DOHH2 (cell line): Measurements from ENCODE around the gene INKA2.

Experiments
- H3F3A ChIP-seq: fragments of 200-600 bp; sonication (generic), shearing (Covaris generic); 2 replicates; pipeline ENCODE4 v1.6.0; 2016; ENCODE audit warnings: antibody characterized with exemption, mild to moderate bottlenecking; ENCODE audit not compliant: control insufficient read depth, insufficient read depth
- H3K27ac ChIP-seq: fragments of 200-600 bp; sonication (generic); 2 replicates; pipeline ENCODE4 v1.5.1; 2014; ENCODE audit warnings: low read depth, mild to moderate bottlenecking, low read length, moderate library complexity
- H3K27me3 ChIP-seq: fragments of 200-600 bp; sonication (generic); 2 replicates; pipeline ENCODE4 v1.6.1; 2014; ENCODE audit warnings: mild to moderate bottlenecking, low read length, mixed read lengths; ENCODE audit not compliant: control insufficient read depth
- H3K36me3 ChIP-seq: fragments of 200-600 bp; sonication (generic); 2 replicates; pipeline ENCODE4 v1.6.1; 2014; ENCODE audit warnings: mild to moderate bottlenecking, low read length, moderate library complexity, mixed read lengths; ENCODE audit not compliant: control insufficient read depth
- H3K4me1 ChIP-seq: fragments of 200-600 bp; sonication (generic); 2 replicates; pipeline ENCODE4 v1.6.1; 2014; ENCODE audit warnings: mild to moderate bottlenecking, low read length, mixed read lengths; ENCODE audit not compliant: control insufficient read depth
- H3K4me2 ChIP-seq: fragments of 200-600 bp; sonication (generic); 2 replicates; pipeline ENCODE4 v1.6.0; 2014; ENCODE audit warnings: mild to moderate bottlenecking, low read length, moderate library complexity
- H3K4me3 ChIP-seq: fragments of 200-600 bp; sonication (generic); 2 replicates; pipeline ENCODE4 v1.5.1; 2014; ENCODE audit warnings: mild to moderate bottlenecking, low read length, mixed read lengths
- H3K79me2 ChIP-seq: fragments of 200-600 bp; sonication (generic); 2 replicates; pipeline ENCODE4 v1.6.1; 2014; ENCODE audit warnings: mild to moderate bottlenecking, low read length, mixed read lengths; ENCODE audit not compliant: control insufficient read depth
- H3K9me2 ChIP-seq: fragments of 200-600 bp; sonication (generic); replicated peaks from 2 replicates; pipeline ENCODE4 v1.6.1; 2014; ENCODE audit warnings: mild to moderate bottlenecking, low read length, mixed read lengths; ENCODE audit not compliant: control insufficient read depth
- H3K9me3 ChIP-seq: fragments of 200-600 bp; sonication (generic); 2 replicates; pipeline ENCODE4 v1.6.1; 2014; ENCODE audit warnings: antibody characterized with exemption, low read length, mixed read lengths; ENCODE audit not compliant: control insufficient read depth, insufficient read depth
- H4K20me1 ChIP-seq: fragments of 200-600 bp; sonication (generic); 2 replicates; pipeline ENCODE4 v1.6.0; 2014; ENCODE audit warnings: low read depth, mild to moderate bottlenecking, antibody characterized with exemption, low read length, moderate library complexity; ENCODE audit not compliant: control insufficient read depth, insufficient read depth
- CTCF ChIP-seq: fragments of 200-600 bp; sonication (generic); IDR thresholded peaks from one replicate; pipeline ENCODE4 v1.5.1; 2014; ENCODE audit warnings: antibody characterized with exemption, mild to moderate bottlenecking, low read depth, low read length; ENCODE audit not compliant: poor library complexity, severe bottlenecking
- EZH2phosphoT487 ChIP-seq: fragments of 200-600 bp; sonication (generic); IDR thresholded peaks from 2 replicates; pipeline ENCODE4 v1.6.1; 2017; ENCODE audit warnings: borderline replicate concordance, mild to moderate bottlenecking, antibody characterized with exemption, low read length, moderate library complexity, mixed read lengths

Gene INKA2

DNA sequence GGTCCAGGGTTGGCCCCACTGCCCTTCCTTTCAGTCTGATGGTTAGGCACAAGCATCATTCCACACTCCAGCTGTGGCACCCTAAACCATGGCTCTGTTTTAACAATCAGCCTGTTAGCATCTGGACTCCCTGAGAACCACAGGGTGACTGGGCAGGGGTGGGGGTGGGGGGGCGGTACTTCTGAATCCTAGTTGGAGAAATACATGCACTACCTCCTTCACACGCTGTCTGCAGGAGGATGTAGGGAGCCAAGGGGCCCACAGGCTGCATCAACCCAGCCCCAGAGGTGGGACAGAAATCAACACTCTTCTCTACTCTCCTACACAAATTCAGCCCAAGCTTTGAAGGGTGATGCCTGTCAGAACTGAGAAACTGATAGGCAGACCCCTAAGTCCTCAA is 40.4 kb upstream of the INKA2 start:
- Histone ChIP-seq H3F3A (no peaks in the 10 kb centered on the region), H3K4me1 (no peaks in the 10 kb centered on the region), H3K27me3 (peaks cover 13% of the 10 kb centered on the region), H3K27ac (no peak overlapping the region), H3K9me3 (no peaks in the 10 kb centered on the region), H3K79me2 (no peaks in the 10 kb centered on the region), H3K9me2 (no peaks in the 10 kb centered on the region), H4K20me1 (no peaks in the 10 kb centered on the region), H3K36me3 (no peaks in the 10 kb centered on the region), H3K4me3 (no peak overlapping the region), H3K4me2 (no peak overlapping the region)
- TF ChIP-seq EZH2phosphoT487 (no peak), CTCF (no peak)

GRCh38 chr1:111778541-111779051 is 39.4 kb upstream of the INKA2 start:
- no peak overlapping the region for H3K27ac ChIP-seq

GRCh38 chr1:111778066-111778465 is 38.9 kb upstream of the INKA2 start:
- no peak overlapping the region for H3K4me2 ChIP-seq
- TF ChIP-seq EZH2phosphoT487 (no peak), CTCF (no peak)
- no peak overlapping the region for H3K4me3 ChIP-seq
- no peaks in the 10 kb centered on the region for H3K79me2 ChIP-seq
- no peak overlapping the region for H3K27ac ChIP-seq
- H3K9me2 ChIP-seq: no peaks in the 10 kb centered on the region
- H3K4me1 ChIP-seq: no peaks in the 10 kb centered on the region
- H3F3A ChIP-seq: no peaks in the 10 kb centered on the region
- no peaks in the 10 kb centered on the region for H3K36me3 ChIP-seq
- peaks cover 7% of the 10 kb centered on the region; the same call in 1 of the 2 replicates for H3K27me3 ChIP-seq
- no peaks in the 10 kb centered on the region for H4K20me1 ChIP-seq
- H3K9me3 ChIP-seq: no peaks in the 10 kb centered on the region

More at GRCh38 chr1:111778541-111779051, 39.4 kb upstream of the INKA2 start:
- H3F3A ChIP-seq: no peaks in the 10 kb centered on the region
- no peaks in the 10 kb centered on the region for H3K9me3 ChIP-seq
- H3K4me3 ChIP-seq: no peak overlapping the region
- no peaks in the 10 kb centered on the region for H3K36me3 ChIP-seq
- no peaks in the 10 kb centered on the region for H3K79me2 ChIP-seq
- TF ChIP-seq CTCF (no peak), EZH2phosphoT487 (no peak)
- peaks cover 10% of the 10 kb centered on the region; the same call in 1 of the 2 replicates for H3K27me3 ChIP-seq
- no peak overlapping the region for H3K4me2 ChIP-seq
- H3K9me2 ChIP-seq: no peaks in the 10 kb centered on the region
- no peaks in the 10 kb centered on the region for H4K20me1 ChIP-seq
- no peaks in the 10 kb centered on the region for H3K4me1 ChIP-seq
